ENCODE measurements around the gene FAU. TPM values are rescaled to one million over a fixed set of nuclear protein-coding genes. Genes with fewer than 3 reads are reported as not detected.

Gene FAU
- polyA plus RNA-seq, 4 donors: 558 to 873 (median 611) TPM

DNA sequence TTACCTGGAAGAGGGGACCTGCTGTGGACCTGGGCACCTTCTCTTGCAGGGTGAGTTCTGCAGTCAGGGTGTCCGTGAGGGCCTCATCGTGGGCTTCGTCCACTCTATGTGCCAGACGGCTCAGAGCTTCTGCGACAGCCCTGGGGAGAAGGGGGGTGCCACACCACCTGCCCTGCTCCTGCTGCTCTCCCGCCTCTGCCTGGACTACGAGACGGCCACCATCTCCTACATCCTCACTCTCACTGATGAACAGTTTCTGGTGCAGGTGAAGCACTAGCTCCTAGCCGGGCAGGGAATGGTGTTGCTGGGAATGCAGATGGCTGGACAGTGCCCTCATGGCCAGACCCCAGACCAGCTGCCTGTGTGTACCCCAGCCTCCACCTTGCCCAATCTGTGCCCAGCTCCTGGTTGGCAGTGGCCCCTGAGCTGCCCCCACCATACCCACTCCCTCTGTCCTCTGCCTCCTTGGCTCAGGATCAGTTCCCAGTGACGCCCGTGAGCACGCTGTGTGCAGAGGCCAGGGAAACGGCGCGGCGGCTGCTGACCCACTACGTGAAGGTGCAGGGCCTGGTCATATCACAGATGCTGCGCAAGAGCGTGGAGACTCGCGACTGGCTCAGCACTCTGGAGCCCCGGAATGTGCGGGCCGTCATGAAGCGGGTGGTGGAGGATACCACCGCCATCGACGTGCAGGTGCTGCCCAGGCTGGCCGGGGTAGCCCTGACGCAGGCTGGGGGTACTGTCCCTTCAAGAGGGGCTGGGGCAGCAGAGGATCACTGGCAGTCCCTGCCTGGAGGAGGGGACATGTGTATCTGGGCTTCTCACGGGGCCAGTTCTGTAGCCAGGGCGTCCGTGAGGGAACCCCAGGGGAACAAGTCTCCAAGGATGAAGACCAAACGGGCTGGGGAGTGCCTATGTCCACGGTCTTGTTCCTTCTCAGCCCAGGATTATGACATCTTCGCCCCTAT, 12.4 kb downstream of the FAU start:
- DNase-seq (ENCODE audit: low read depth in 4 of 4, low spot score in 3 of 4): no peak

DNA sequence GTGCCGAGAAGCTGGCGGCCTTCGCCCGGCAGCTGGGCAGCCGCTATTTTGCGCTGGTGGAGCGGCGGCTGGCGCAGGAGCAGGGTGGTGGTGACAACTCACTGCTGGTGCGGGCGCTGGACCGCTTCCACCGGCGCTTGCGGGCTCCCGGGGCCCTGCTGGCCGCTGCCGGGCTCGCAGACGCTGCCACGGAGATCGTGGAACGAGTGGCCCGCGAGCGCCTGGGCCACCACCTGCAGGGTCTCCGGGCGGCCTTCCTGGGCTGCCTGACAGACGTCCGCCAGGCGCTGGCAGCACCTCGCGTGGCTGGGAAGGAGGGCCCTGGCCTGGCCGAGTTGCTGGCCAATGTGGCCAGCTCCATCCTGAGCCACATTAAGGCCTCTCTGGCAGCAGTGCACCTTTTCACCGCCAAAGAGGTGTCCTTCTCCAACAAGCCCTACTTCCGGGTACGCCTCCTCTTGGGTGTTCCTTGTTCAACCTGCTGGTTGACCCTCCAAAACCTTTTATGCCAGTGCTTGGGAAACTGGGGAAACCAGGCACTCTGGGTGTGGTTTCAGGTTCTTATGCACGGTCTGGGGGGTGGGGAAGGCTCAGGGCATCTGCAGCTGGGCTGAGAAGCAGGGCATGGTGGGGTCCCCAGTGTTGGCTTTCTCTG, 13.3 kb downstream of the FAU start:
- DNase-seq (ENCODE audit: low read depth in 4 of 4, low spot score in 3 of 4): no peak

DNA sequence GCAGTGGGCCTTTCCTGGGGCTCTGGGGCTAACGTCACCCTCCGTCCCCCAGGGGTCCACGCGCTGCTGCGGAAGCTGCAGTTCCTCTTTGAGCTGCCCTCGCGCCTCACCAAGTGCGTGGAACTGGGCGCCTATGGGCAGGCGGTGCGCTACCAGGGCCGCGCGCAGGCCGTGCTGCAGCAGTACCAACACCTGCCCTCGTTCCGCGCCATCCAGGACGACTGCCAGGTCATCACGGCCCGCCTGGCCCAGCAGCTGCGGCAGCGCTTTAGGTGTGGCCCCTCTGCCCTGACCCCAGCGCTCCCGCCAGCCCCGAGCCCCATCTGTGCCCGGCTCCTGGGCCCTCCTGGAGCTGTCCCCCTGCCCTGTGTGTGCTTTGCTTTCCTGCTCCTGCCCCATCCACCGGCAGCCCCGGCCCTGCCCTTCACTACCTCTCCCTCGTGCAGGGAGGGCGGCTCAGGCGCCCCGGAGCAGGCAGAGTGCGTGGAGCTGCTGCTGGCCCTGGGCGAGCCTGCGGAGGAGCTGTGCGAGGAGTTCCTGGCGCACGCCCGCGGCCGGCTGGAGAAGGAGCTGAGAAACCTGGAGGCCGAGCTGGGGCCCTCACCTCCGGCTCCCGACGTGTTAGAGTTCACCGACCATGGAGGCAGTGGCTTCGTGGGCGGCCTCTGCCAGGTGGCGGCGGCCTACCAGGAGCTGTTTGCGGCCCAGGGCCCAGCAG, 14.0 kb downstream of the FAU start:
- no peak for DNase-seq (ENCODE audit: low read depth in 4 of 4, low spot score in 3 of 4)

DNA sequence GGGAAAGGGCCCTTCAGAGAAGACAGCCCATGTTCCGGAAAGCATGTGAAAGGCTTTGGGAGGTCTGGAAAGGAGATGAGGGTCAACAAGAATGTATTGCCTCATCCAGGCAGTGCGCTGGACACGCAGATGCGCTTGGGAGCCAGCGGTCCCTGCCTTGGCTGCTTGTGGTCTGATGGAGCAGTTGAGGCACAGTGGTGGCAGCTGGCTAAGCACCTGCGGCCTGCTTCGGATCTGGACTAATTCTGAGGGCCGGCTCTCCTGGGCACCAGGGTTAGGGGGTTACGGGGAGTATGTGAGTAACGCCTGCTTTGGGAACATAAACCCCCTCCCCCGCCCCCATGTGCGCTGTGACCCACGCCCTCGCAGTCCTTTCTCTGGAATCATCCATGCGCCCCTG, 14.9 kb downstream of the FAU start:
- DNase-seq (ENCODE audit: low read depth in 4 of 4, low spot score in 3 of 4): no peak

DNA sequence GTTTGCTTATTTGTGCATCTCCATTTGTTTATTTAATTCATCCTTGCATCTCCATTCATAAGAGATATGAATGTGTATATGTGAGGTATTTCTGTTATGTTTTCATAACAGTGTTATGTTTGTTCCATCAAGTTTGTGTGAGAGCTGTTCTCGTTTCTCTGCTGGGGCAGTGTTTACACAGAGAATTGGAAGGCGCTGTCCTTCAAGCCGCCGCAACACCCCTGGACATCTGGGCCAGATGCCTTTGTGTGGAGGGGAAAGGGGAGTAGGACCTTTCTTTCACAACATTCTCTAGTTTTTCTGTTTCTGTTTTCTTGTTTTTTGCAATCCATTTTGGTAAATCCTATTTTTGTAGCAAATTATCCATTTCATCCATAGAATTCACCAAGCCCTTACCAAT, 17.3 kb downstream of the FAU start:
- no peak for DNase-seq (ENCODE audit: low read depth in 4 of 4, low spot score in 3 of 4)

DNA sequence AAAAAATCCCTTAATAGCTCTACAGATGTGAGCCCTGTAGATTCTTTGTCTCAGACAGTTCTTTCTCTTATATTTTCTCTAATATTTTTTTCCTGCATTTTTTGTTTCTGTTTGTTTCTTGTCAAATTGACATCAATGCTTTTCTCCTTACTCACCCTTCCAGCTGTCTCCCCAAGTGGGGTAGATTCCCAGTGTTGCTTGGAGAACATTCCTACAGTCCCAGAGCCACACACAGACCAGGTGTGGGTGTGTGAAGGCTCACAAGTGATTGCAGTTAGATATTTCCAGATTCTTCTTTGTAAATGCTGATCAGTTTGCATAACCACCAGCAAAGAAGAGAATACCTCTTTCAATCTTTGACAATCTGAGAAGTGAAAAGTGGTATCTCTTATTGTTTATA, 18.5 kb downstream of the FAU start:
- no peak for DNase-seq (ENCODE audit: low read depth in 4 of 4, low spot score in 3 of 4)

DNA sequence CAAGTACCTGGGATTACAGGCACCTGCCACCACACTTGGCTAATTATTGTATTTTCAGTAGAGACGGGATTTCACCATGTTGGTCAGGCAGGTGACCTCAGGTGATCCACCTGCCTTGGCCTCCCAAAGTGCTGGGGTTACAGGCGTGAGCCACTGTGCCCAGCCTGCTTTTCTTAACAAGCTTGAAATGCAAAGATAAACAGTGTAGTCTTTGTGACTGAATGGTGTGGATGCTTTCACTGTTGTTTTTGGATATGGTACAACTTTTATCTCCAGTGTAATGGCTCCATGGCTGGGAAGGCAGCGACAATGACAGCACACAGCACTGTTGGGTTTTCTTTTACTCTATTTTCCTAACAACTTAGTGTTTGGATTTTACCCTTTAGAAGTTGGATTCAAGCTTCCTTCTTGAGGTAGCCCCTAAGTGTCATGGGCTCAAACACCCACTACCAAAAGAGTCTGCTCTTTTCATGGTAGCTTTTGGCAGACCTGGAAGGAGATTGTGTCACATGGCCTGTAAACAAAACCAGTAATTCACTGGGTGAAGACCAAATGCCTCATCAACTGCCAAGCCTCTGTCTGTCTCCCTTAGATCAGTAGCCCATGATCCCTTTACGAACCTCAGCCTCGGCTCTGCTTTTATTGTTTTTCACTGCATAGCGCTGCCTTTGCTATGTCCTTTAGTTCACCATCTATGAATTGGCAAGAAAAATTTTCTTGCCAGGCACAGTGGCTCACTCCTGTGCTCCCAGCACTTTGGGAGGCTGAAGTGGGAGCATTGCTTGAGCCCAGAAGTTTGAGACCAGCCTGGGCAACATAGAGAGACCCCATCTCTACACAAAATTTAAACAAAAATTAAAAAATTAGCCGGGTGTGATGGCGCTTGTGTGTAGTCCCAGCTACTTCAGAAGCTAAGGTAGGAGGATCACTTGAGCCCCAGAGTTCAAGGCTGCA, 19.5 kb downstream of the FAU start:
- DNase-seq (ENCODE audit: low read depth in 4 of 4, low spot score in 3 of 4): no peak

DNA sequence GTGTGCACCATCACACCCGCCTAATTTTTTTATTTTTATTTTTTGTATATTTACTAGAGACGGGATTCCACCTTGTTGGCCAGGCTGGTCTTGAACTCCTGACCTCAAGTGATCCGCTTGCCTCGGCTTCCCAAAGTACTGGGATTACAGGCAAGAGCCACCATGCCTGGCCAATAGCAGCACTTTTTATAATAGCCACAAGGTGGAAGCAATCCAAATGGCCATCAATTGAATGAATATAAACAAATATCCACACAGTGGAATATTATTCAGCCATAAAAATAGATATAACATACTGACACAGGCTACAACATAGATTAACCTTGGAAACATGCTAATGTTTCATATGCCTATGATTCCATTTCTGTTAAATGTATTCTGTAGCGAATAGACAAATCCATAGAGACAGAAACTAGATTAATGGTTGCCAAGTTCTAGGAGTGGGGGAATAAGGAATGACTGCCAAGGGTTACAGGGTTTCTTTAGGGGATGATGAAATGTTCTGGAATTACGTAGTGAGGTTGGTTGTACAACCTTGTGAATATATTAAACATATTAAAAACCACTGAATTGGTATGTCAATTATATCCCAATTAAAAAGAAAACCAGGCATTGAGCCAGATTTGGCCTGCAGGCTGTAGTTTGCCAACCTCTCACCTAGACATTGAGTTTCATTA, 21.1 kb downstream of the FAU start:
- DNase-seq (ENCODE audit: low read depth in 4 of 4, low spot score in 3 of 4): no peak

DNA sequence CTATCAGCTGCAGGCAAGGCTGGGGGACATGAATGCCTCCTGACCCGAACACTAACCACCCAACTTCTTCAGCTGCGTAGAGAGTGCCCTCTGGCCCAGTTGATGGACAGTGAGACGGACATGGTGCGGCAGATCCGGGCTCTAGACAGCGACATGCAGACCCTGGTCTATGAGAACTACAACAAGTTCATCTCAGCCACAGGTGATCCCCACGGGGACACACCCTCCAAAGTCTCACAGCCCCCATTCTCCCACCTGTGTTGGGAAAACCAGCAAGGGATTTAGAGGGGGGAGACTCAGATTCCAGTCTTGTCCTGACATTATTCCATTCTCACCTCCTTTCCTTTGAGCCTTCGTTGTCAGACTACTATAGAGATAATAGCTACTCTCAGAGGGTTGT, 25.0 kb downstream of the FAU start:
- no peak for DNase-seq (ENCODE audit: low read depth in 4 of 4, low spot score in 3 of 4)

DNA sequence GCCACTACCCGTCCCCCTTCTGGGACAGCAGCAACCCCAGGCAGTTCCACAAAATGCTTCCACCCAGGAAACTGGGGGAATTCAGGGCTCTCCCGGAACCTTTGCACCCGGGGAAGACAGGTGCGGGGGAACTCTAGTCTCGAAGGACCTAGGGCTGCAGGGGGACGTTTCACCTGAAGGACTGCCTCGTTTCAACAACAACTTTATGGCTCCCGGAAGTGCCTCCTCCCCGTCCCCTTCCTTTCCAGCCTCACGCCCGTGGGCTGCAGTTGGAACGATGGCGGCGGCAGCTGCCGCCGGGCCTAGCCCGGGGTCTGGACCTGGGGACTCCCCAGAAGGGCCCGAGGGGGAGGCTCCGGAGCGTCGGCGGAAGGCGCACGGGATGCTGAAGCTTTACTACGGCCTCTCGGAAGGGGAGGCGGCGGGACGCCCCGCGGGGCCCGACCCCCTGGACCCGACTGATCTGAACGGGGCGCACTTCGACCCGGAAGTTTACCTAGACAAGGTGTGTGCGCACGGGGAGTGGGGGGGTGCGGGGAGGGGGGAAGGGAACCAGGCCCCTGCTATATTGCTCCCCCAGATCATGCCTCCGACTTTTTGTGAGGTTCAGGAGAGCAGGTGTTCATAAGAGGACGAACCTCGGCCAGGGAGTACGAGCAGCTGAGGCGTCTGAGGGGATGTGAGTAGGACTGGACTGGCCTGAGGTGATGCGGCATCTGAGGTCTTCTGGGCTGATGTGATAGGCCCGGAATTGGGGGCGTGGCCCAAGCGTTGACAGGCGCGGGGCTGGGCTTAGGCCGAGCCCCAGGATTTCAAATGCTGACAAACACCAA, 25.7 kb downstream of the FAU start, which contains the start of gene VPS51:
TSS of gene VPS51 (plus strand) at position 241 of the 833 bp plus-strand sequence. CDS start at position 278, 37 bp downstream.
- peak in 3 of 4 donors; percentile 82 to 86 (median 85) for DNase-seq (ENCODE audit: low read depth in 4 of 4, low spot score in 3 of 4)

DNA sequence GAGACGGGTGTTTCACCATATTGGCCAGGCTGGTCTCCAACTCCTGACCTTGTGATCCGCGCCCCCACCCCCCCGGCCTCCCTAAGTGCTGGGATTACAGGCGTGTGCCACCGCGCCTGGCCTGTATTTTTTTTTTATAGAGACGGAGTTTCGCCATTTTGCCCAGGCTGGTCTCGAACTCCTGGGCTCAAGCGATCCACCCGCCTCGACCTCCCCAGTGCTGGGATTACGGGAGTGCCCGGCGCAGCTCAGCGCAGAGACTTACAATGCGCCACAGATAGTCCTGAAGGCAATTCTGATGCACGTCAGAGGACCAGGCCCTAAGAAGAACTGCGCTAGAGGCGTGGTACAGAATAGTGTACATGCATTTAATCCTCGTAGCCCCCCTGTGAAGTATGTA, 26.5 kb downstream of the FAU start:
- no peak for DNase-seq (ENCODE audit: low read depth in 4 of 4, low spot score in 3 of 4)

DNA sequence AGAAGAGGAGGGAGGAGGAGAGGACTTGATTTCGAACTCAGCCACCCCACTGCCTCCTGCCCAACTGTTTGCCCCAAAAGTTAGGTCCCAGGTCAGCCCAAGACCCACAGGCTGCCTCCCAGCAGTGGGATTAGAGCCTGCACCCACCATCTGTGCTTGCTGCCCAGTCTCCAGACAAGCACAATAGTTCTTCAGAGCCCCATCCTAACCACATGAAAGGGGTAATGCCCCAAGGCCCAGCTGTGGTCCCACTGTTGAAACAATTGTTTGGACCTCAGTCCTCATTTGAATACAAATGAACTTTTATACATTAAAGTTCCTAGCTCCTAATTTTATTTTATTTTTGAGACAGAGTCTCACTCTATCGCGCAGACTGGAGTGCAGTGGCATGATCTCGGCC, 31.3 kb downstream of the FAU start:
- no peak for DNase-seq (ENCODE audit: low read depth in 4 of 4, low spot score in 3 of 4)

DNA sequence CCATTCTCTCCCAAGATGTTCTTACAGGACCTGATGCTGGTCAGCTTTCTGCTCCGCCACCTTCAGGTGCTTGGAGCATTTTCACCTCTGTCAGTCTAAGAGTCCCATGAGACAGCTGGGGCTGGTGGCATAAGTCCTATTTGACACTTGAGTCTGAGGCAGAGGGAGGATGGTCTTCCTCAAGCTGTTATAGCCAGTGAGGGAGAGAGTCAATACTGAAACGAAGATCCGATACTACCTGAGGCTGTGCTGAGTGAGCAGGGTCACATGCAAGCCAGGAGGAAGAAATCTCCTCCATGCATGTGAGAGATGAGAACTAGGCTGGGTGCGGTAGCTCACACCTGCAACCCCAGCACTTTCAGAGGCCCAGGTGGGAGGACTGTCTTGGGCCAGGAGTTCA, 32.3 kb downstream of the FAU start:
- no peak for DNase-seq (ENCODE audit: low read depth in 4 of 4, low spot score in 3 of 4)

DNA sequence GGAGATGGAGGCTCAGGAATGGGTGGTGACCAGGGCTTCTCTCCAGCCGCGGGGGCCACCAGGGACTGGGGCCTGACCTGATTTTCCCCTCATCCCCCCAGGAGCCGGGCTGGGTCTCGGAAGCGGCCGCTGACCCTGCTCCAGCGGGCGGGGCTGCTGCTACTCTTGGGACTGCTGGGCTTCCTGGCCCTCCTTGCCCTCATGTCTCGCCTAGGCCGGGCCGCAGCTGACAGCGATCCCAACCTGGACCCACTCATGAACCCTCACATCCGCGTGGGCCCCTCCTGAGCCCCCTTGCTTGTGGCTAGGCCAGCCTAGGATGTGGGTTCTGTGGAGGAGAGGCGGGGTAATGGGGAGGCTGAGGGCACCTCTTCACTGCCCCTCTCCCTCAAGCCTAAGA, 34.1 kb downstream of the FAU start:
- no peak for DNase-seq (ENCODE audit: low read depth in 4 of 4, low spot score in 3 of 4)

DNA sequence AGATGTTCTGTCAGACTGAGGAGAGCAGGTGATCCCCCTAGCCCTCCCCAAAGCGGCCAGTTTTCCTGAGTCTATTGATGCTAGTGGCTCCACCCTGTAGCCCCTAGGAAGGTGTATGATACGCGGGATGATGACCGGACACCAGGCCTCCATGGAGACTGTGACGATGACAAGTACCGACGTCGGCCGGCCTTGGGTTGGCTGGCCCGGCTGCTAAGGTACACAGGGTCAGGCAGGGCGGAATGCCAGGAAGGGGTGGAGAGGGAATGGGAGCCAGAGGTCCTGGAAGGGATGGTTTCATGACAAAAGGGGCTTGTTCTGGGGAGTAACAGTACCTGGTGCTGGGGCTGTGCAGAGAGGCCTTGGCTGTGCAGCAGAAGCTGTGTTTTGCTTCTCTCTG, 34.7 kb downstream of the FAU start:
- no peak for DNase-seq (ENCODE audit: low read depth in 4 of 4, low spot score in 3 of 4)

DNA sequence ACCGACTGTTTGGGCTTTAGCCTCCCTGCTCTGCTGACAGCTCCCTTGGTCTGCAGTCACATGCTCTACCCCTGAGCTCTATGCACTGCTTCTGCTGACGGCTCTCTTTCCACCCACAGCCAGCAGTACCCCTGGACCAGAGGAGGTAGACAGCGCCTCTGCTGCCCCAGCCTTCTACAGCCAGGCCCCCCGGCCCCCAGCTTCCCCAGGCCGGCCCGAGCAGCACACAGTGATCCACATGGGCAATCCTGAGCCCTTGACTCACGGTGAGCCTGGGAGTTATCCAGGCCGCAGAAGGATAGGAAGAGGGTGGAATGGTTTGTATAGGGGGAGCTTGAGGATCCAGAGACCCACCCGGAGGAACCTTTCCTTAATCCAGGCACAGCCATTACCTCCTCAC, 35.1 kb downstream of the FAU start:
- DNase-seq (ENCODE audit: low read depth in 4 of 4, low spot score in 3 of 4): no peak

DNA sequence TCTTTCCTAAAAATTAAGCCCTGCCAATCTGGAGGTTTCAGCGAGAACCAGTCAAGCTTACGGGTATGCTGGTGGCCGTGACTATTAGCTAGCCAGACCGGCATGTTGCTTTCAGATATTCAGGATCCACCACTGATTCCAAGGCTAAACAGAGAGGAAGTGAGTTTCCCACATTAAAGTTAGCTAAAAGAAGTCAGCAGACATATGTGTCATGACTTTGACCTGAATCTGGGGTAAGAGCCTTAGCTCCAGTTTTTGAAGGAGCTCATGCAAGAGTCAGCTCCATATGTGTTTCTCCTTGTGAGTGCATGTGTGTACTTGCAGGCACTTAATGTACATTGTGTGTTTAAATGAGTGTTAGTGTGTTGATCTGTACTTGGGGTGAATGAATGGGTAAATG, 36.5 kb downstream of the FAU start:
- DNase-seq (ENCODE audit: low read depth in 4 of 4, low spot score in 3 of 4): no peak

DNA sequence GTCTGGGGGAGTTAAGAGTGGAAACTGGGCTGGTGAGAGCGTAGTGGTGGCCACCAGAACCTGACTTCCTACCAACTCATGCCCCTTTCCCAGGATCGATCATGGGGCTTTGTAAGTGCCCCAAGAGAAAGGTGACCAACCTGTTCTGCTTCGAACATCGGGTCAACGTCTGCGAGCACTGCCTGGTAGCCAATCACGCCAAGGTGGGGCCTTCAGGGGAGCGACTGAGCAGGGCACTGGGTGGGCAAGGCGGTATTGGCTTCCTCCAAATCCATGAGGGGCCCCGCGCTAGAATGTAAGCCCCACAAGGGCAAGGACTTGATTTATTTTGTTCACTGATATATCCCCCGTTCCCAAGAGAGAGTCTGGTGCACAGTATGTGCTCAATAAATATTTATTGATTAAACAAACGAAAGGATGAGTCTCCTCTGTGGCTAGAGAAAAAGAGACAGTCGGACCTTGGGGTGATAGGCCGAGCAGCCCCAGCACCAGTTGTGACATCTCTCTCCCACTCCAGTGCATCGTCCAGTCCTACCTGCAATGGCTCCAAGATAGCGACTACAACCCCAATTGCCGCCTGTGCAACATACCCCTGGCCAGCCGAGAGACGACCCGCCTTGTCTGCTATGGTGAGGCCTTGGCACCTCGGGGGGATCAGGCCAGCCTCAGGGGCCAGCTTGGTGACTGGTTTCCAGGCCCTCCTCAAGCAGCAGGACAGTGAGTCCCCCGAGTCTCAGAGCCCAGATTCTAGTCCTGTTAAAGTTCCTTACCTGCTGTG, 37.1 kb downstream of the FAU start:
- peak in 1 of 4 donors; percentile 7 for DNase-seq (ENCODE audit: low read depth in 4 of 4, low spot score in 3 of 4)
